Keratinocyte (primary cell): Measurements from ENCODE around the gene FBRSL1. TPM values are rescaled to one million over a fixed set of nuclear protein-coding genes. Genes with fewer than 3 reads are reported as not detected.

Experiments
- DNase-seq: peaks from one replicate; pipeline ENCODE4 v3.0.0-alpha.2; 2011; ENCODE audit warnings: low read depth, missing footprints, low spot score
- FAIRE-seq: peaks from 2 replicates; lab custom pipeline; 2011; peaks lifted over from hg19 to GRCh38; lab: Jason Lieb, UNC
- H2AFZ ChIP-seq: 2 replicates; pipeline ENCODE4 v1.6.0; 2012; ENCODE audit warnings: low read length, control low read depth, inconsistent platforms; ENCODE audit not compliant: control insufficient read depth
- H3K27ac ChIP-seq: 2 replicates; pipeline ENCODE4 v1.5.1; 2011; ENCODE audit warnings: low read length; ENCODE audit not compliant: control insufficient read depth, insufficient read depth
- H3K27me3 ChIP-seq: 3 replicates; pipeline ENCODE4 v1.6.0; 2011; ENCODE audit warnings: low read length; ENCODE audit not compliant: control insufficient read depth, insufficient read depth; ENCODE audit errors: extremely low read depth
- H3K36me3 ChIP-seq, 2 experiments: 2 replicates in 1 of 2; 3 replicates in 1 of 2; pipeline ENCODE4 v1.5.1; 2011; ENCODE audit warnings: low read length in 2 of 2, mild to moderate bottlenecking in 1 of 2; ENCODE audit not compliant: control insufficient read depth in 2 of 2, insufficient read depth in 2 of 2; ENCODE audit errors: extremely low read depth in 1 of 2
- H3K4me1 ChIP-seq: 3 replicates; pipeline ENCODE4 v1.5.1; 2011; ENCODE audit warnings: low read length; ENCODE audit not compliant: control insufficient read depth, insufficient read depth; ENCODE audit errors: extremely low read depth
- H3K4me2 ChIP-seq: 3 replicates; pipeline ENCODE4 v1.6.0; 2011; ENCODE audit warnings: low read depth, low read length; ENCODE audit not compliant: control insufficient read depth, insufficient read depth; ENCODE audit errors: extremely low read depth
- H3K4me3 ChIP-seq, 3 experiments: fragments of 200-600 bp in 1 of 3; sonication (generic) in 1 of 3; 2 replicates in 2 of 3; 3 replicates in 1 of 3; pipeline ENCODE4 v1.5.1; 2011 to 2016; ENCODE audit warnings: low read length in 3 of 3, mild to moderate bottlenecking in 3 of 3, control low read depth in 2 of 3, inconsistent platforms in 1 of 3, low read depth in 1 of 3, mixed read lengths in 1 of 3, mixed run types in 1 of 3, moderate library complexity in 1 of 3; ENCODE audit not compliant: control insufficient read depth in 2 of 3, insufficient read depth in 2 of 3; ENCODE audit errors: extremely low read depth in 1 of 3
- H3K79me2 ChIP-seq: 2 replicates; pipeline ENCODE4 v1.6.0; 2012; ENCODE audit warnings: low read length; ENCODE audit not compliant: control insufficient read depth, insufficient read depth
- H3K9ac ChIP-seq: 3 replicates; pipeline ENCODE4 v1.6.0; 2011; ENCODE audit warnings: low read length; ENCODE audit not compliant: control insufficient read depth, insufficient read depth; ENCODE audit errors: extremely low read depth
- H3K9me1 ChIP-seq: 3 replicates; pipeline ENCODE4 v1.6.0; 2011; ENCODE audit warnings: low read length; ENCODE audit not compliant: control insufficient read depth, insufficient read depth; ENCODE audit errors: extremely low read depth
- H3K9me3 ChIP-seq: 2 replicates; pipeline ENCODE4 v1.5.1; 2012; ENCODE audit warnings: low read depth, low read length; ENCODE audit not compliant: control insufficient read depth
- H4K20me1 ChIP-seq: 3 replicates; pipeline ENCODE4 v1.6.0; 2011; ENCODE audit warnings: low read length; ENCODE audit not compliant: control insufficient read depth, insufficient read depth; ENCODE audit errors: extremely low read depth
- EZH2 ChIP-seq: IDR thresholded peaks from one replicate; pipeline ENCODE4 v1.6.1; 2012; ENCODE audit warnings: inconsistent platforms, mild to moderate bottlenecking, low read length, moderate library complexity
- dilution Hi-C: fragments of 300-500 bp; cut with MboI; formaldehyde crosslinking; loops from one replicate; pipeline ENCODE4 v1.7.0; 2020; ENCODE audit warnings: low sequenced_read_pairs; ENCODE audit not compliant: extremely low pct_ligation_motif_present
- polyA plus RNA-seq, 5 experiments: library from polyadenylated mRNA; depleted of rRNA in 3 of 5; stranded (reverse) in 3 of 5; stranded (forward) in 1 of 5; unstranded in 1 of 5; fragments of >200 nt; gene quantifications; 1 replicate in 1 of 5; 2 replicates in 3 of 5; 3 replicates in 1 of 5; pipeline versions ENCODE4 v1.2.1 to v1.2.3, GENCODE V29; 2011 to 2012; ENCODE audit warnings: missing spikeins in 2 of 5, low read depth in 1 of 5, low replicate concordance in 1 of 5
- TF ChIP-seq, protein P1 (sequence below), 3 experiments: IDR thresholded peaks in 1 of 3; conservative IDR thresholded peaks in 1 of 3; optimal IDR thresholded peaks in 1 of 3; 2 replicates in 2 of 3; 3 replicates in 1 of 3; pipeline versions ENCODE3 to v1.5.1; 2011; ENCODE audit warnings: low read length in 3 of 3, mild to moderate bottlenecking in 3 of 3, moderate library complexity in 2 of 3, control low read depth in 1 of 3, inconsistent platforms in 1 of 3; ENCODE audit not compliant: insufficient read depth in 2 of 3; ENCODE audit errors: extremely low read depth in 1 of 3

The FBRSL1 gene
- polyA plus RNA-seq, 1 donor (not counting 4 experiments of a cell fraction or from before 2014, with no cell fraction given) = 0.89 TPM

DNA sequence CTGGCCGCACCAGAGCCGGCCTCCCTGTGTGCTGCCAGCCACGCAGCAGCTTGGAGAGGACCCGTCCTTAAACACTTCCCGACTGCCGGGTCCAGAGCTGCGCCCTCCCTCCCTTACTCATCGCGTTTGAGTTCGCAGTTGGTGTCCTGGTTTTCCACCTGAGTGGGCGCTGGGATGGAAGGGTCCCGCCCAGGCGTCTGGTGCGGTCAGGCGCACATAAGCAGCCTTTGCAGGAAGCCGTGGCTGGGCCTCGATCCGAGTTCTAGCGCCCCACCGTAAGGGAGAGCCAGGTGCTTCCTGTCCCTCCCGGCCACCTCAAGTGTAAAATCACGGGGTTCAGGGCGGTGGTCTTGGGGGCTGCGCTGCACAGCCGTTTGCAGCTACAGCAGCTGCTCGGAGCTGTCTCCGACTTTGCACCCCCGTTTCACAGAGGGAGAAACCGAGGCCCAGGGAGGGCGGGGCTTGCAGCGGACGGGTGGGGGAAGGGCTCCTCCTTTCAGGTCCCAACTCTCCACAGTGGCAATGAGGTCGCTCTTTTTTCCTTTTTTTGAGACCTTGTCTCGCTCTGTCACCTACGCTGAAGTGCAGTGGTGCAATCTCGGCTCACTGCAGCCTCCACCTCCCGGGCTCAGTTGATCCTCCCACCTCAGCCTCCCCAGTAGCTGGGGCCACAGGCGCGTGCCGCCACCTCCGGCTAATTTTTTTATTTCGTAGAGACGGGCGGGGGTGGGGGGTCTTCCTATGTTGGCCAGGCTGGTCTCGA, 69.1 kb downstream of the FBRSL1 start:
- H3K9me3 ChIP-seq = no peaks in the 10 kb centered on the region
- H3K36me3 ChIP-seq = no peaks in the 10 kb centered on the region
- dilution Hi-C loops = no loop called here
- H3K9me1 ChIP-seq = no peaks in the 10 kb centered on the region
- FAIRE-seq = no peak
- no peak for DNase-seq
- peak overlapping the region in 2 of 3 experiments; percentile 39 to 52 for H3K4me3 ChIP-seq
- H3K4me2 ChIP-seq = peak overlapping the region; percentile 74
- H3K4me1 ChIP-seq = peaks cover 12% of the 10 kb centered on the region
- H2AFZ ChIP-seq = no peak overlapping the region
- H3K79me2 ChIP-seq = peaks cover 19% of the 10 kb centered on the region
- H3K27ac ChIP-seq = no peak overlapping the region
- H3K9ac ChIP-seq = no peak overlapping the region
- TF ChIP-seq EZH2 = no peak
- TF ChIP-seq, protein P1, sequence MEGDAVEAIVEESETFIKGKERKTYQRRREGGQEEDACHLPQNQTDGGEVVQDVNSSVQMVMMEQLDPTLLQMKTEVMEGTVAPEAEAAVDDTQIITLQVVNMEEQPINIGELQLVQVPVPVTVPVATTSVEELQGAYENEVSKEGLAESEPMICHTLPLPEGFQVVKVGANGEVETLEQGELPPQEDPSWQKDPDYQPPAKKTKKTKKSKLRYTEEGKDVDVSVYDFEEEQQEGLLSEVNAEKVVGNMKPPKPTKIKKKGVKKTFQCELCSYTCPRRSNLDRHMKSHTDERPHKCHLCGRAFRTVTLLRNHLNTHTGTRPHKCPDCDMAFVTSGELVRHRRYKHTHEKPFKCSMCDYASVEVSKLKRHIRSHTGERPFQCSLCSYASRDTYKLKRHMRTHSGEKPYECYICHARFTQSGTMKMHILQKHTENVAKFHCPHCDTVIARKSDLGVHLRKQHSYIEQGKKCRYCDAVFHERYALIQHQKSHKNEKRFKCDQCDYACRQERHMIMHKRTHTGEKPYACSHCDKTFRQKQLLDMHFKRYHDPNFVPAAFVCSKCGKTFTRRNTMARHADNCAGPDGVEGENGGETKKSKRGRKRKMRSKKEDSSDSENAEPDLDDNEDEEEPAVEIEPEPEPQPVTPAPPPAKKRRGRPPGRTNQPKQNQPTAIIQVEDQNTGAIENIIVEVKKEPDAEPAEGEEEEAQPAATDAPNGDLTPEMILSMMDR (optimal IDR thresholded peaks at IDR 0.05 in 1 of 3, IDR thresholded peaks at IDR 0.05 in 1 of 3, conservative IDR thresholded peaks at IDR 0.05 in 1 of 3; ENCODE audit: extremely low read depth in 1 of 3, insufficient read depth in 2 of 3, low read length in 3 of 3) = no peak
- no peaks in the 10 kb centered on the region for H3K27me3 ChIP-seq
- H4K20me1 ChIP-seq = peaks cover 9% of the 10 kb centered on the region

DNA sequence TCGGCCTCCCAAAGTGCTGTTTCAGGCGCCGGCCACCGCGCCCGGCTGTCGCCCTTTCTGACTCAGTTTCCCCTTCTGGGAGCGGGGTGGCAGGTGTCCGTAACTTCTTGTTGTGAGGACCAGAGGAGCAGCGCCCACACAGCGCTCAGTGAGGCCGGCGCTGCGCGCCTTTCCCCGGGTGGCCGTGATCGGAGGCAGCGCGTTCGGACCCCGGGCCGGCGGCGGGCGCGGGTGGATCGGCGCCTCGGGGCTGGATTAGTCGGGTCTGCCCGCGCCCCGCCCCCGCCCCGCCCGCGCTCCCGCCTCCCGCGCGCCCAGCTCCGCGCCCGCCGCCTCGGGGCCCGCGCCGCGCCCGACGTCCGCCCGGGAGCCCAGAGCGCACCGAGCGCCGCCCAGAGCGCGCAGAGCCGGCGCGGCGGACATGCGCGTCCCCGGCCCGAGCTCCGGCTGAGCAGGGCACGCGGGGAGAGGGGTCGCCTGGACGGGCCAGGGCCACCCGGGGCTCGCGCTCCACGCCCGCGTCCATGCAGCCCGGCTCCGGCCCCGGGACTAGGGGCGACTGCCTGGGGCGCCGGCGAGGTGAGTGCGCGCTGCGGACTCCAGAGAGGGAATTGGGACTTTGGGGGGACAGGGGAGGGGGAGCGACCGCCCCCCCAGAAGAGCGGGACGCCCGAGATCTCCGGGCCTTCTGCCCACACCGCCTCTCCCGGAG, 69.9 kb downstream of the FBRSL1 start:
- H3K9ac ChIP-seq = peak overlapping the region; percentile 81

More for the DNA sequence above, 69.9 kb downstream of the FBRSL1 start:
- Histone ChIP-seq H3K27me3 (no peaks in the 10 kb centered on the region), H3K27ac (no peak overlapping the region), H3K79me2 (peaks cover 22% of the 10 kb centered on the region), H3K4me2 (peak overlapping the region; percentile 74), H3K4me1 (peaks cover 12% of the 10 kb centered on the region), H3K9me1 (no peaks in the 10 kb centered on the region), H3K36me3 (peaks cover 0 to under 1% of the 10 kb centered on the region in 2 experiments), H3K9me3 (no peaks in the 10 kb centered on the region), H3K4me3 (peak overlapping the region; percentile 66 to 79 (median 77)), H4K20me1 (peaks cover 9% of the 10 kb centered on the region), H2AFZ (peak overlapping the region; percentile 9)
- DNase-seq (no peak), FAIRE-seq (no peak)
- dilution Hi-C loops = no loop called here
- no peak for TF ChIP-seq EZH2
- TF ChIP-seq, protein P1 (optimal IDR thresholded peaks at IDR 0.05 in 1 of 3, IDR thresholded peaks at IDR 0.05 in 1 of 3, conservative IDR thresholded peaks at IDR 0.05 in 1 of 3; ENCODE audit: extremely low read depth in 1 of 3, insufficient read depth in 2 of 3, low read length in 3 of 3) = no peak
